Hepatocyte (in vitro differentiated cells): ENCODE measurements around the gene ANO9.

Experiments used
- CTCF ChIP-seq: fragments of 200-600 bp; sonication (generic); IDR thresholded peaks from 2 replicates; pipeline ENCODE4 v1.5.1; 2016; ENCODE audit warnings: antibody characterized with exemption, mild to moderate bottlenecking; ENCODE audit not compliant: poor library complexity
- EZH2phosphoT487 ChIP-seq: fragments of 200-600 bp; sonication (generic); IDR thresholded peaks from one replicate; pipeline ENCODE4 v1.6.1; 2018; ENCODE audit warnings: antibody characterized with exemption, mild to moderate bottlenecking, low read depth, moderate library complexity; ENCODE audit not compliant: unreplicated experiment, severe bottlenecking

DNA sequence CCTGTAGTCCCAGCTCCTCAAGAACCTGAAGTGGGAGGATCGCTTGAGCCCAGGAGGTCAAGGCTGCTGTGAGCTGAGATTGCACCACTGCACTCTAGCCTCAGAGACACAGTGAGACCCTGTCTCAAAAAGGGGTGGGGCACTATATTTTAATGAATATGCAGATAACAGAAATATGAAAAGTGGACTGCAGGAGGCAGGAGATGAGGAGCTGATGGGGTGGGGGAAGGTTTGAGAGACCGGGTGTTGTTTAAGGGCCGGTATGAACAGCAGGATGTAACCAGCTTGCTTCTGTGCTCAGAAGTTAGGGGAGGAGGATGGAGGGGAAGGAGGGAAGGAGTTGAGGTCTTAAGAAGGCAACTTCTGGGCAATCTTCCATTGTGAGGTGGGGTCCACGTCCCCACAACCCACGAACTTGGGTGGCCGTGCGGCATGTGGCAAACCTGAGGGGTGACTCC is 73.8 kb downstream of the ANO9 start:
- TF ChIP-seq CTCF (no peak), EZH2phosphoT487 (no peak)
